Astrocyte (in vitro differentiated cells and primary cell): Measurements from ENCODE around the gene MYO7B.

ENCODE experiments used
- CTCF ChIP-seq: IDR thresholded peaks from 2 replicates; pipeline ENCODE4 v1.5.1; 2011; ENCODE audit warnings: low read depth, mild to moderate bottlenecking, inconsistent platforms, low read length, moderate library complexity; ENCODE audit not compliant: insufficient read depth
- EZH2 ChIP-seq: IDR thresholded peaks from 2 replicates; pipeline ENCODE4 v1.6.1; 2012; ENCODE audit warnings: mild to moderate bottlenecking, low read length, inconsistent platforms; ENCODE audit not compliant: insufficient read depth

DNA sequence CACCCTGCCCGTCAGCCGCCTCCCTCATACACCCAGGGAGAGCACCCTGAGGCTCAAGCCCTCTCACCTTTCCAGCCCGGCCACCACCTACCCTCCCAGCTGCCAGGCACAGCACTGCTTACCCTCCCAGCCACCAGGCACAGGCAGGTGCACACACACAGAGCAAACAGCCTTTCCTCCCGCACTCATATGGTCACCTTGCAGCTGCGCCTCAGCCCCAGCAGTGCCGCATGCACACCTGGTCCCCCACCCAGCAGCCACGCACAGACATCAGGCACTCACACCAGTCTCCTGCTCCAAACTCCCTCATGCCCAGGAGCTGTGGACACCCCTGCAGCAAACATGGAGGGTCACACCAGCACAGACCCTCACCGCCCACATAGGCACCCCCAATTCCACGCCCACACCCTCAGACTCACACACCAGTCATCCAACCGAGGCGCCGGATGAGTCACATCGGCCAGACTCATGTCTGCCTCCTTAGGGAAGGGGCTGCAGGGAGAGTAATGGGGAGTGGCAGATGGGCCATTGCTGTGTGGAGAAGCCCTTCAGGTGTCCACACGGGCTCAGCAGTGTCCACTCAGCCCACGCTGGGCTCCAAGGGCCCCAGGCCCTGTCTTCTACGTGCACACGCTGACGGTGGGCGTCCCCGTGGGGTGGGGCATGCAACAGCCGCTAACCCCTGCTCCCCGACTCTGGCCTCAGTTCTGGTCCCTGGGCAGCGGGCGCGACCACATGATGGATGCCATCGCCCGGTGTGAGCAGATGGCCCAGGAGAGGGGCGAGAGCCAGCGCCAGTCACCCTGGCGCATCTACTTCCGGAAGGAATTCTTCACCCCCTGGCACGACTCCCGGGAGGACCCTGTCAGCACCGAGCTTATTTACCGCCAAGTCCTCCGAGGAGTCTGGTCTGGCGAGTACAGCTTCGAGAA, 88.2 kb downstream of the MYO7B start:
- TF ChIP-seq CTCF (no peak), EZH2 (no peak)
